Smooth muscle cell (in vitro differentiated cells): ENCODE results near the gene A4GALT. TPM values are rescaled to one million over a fixed set of nuclear protein-coding genes. Genes with fewer than 3 reads are reported as not detected.

Experiments used
- DNase-seq: peaks from one replicate; lab custom pipeline; 2025; ENCODE audit not compliant: unreplicated experiment; lab: John Stamatoyannopoulos, UW
- H2AFZ ChIP-seq: fragments of 200-600 bp; sonication (generic); 2 replicates; pipeline ENCODE4 v1.6.0; 2016; ENCODE audit warnings: antibody characterized with exemption, low read depth, mild to moderate bottlenecking
- H3F3A ChIP-seq: fragments of 200-600 bp; sonication (generic); 2 replicates; pipeline ENCODE4 v1.6.0; 2017; ENCODE audit warnings: antibody characterized with exemption, low read depth
- H3K27ac ChIP-seq: fragments of 200-600 bp; sonication (generic); 2 replicates; pipeline ENCODE4 v1.5.1; 2016; ENCODE audit warnings: low read depth, mild to moderate bottlenecking
- H3K27me3 ChIP-seq: fragments of 200-600 bp; sonication (generic); 2 replicates; pipeline ENCODE4 v1.6.1; 2016; ENCODE audit warnings: low read depth, mild to moderate bottlenecking
- H3K36me3 ChIP-seq: fragments of 200-600 bp; sonication (generic); 2 replicates; pipeline ENCODE4 v1.5.1; 2016; ENCODE audit warnings: low read depth
- H3K4me1 ChIP-seq: fragments of 200-600 bp; sonication (generic); 2 replicates; pipeline ENCODE4 v1.5.1; 2016; ENCODE audit warnings: low read depth
- H3K4me2 ChIP-seq: fragments of 200-600 bp; sonication (generic); 2 replicates; pipeline ENCODE4 v1.6.0; 2016; ENCODE audit warnings: mild to moderate bottlenecking
- H3K4me3 ChIP-seq: fragments of 200-600 bp; sonication (generic); 2 replicates; pipeline ENCODE4 v1.5.1; 2016; ENCODE audit warnings: mild to moderate bottlenecking
- H3K79me2 ChIP-seq: fragments of 200-600 bp; sonication (generic); 2 replicates; pipeline ENCODE4 v1.6.0; 2016; ENCODE audit warnings: low read depth, mild to moderate bottlenecking
- H3K9ac ChIP-seq: fragments of 200-600 bp; sonication (generic); 2 replicates; pipeline ENCODE4 v1.6.0; 2016; ENCODE audit warnings: low read depth
- H3K9me3 ChIP-seq: fragments of 200-600 bp; sonication (generic); replicated peaks from 2 replicates; pipeline ENCODE4 v1.5.1; 2016; ENCODE audit warnings: low read depth
- H4K20me1 ChIP-seq: fragments of 200-600 bp; sonication (generic); 2 replicates; pipeline ENCODE4 v1.6.0; 2016; ENCODE audit warnings: low read depth
- WGBS: methylation state at CpG from one replicate; pipeline ENCODE4 v1.1.7; 2016; ENCODE audit warnings: low lambda C conversion rate; 5-methylcytosine and 5-hydroxymethylcytosine counted together
- polyA plus RNA-seq: library from polyadenylated mRNA; unstranded; fragments of >200 nt; fragmentation: Nextera tagmentation; extraction: Ambion mirVana; gene quantifications from 2 replicates; pipeline ENCODE4 v1.2.1, GENCODE V29; 2016
- total RNA-seq: library from RNA; depleted of rRNA; stranded (reverse); fragments of >200 nt; gene quantifications from 2 replicates; pipeline ENCODE4 v1.2.3, GENCODE V29; 2014
- TF ChIP-seq, protein P1 (sequence below): fragments of 200-600 bp; sonication (generic); IDR thresholded peaks from 2 replicates; pipeline ENCODE4 v1.5.1; 2017; ENCODE audit warnings: borderline replicate concordance, mild to moderate bottlenecking, antibody characterized with exemption; ENCODE audit not compliant: insufficient read depth, poor library complexity, severe bottlenecking

Gene A4GALT
- total and polyA plus RNA-seq, 2 experiments from 2014 or later, result 0.99 to 1.6 TPM

DNA sequence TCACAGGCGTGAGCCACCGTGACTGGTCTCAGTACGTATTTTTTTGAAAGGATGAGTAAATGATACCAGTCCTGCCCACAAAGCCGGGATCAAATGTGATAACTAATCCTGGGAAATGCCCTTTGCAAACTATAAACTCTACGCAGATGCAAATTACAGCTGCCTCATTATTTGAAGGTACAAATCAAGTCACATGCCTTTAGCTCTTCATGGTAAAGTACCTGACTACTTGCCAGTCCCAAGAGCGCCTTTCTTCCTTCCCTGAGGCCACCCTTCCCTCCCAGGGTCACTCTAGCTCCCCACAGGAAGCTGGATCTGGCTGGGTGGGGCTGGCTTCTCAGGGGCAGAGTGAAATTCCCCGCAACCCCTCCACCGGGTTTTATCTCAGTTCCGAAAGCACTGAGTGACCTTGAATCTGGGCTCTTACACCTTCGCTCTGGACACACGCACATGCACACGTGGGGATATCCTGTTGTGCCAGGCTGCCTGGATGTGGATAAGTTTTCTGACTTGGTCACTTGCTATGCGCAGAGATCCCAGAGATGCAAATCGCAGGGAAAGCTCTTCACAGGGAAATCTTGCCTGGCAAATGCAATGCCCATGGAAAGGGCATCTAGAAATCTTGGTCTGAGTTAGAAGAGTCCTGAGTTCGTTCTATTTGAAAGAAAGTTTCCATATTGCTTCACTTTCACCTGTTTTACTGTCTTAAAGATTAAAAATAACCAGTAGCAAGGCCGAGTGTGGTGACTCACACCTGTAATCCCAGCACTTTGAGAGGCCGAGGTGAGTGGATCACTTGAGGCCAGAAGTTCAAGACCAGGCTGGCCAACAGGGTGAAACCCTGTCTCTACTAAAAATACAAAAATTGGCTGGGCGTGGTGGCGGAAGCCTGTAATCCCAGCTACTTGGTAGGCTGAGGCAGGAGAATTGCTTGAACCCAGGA is 8.5 kb downstream of the A4GALT start:
- WGBS, result 75% methylated on average over 19 of the region's 19 CpGs

DNA sequence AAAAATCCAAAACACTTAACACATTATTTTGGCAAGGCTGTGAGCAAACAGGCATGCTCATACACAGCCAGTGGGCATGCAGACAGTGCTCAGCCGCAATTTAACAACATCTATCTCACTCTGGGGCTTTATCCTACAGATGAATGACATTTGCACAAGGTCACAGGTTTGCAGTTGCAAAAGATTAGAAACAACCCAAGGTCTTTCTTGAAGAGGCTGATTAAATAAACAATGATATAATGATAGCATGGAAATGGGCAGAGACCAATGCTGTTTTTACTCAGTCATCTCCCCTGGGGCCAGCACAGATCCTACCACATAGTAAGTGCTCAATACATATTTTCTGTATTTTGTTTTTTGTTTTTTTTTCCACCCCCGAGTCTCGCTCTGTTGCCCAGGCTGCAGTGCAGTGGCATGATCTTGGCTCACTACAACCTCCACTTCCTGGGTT is 9.4 kb downstream of the A4GALT start:
- H3K27ac ChIP-seq, result no peak overlapping the region
- H3K9ac ChIP-seq, result no peak overlapping the region
- DNase-seq, result no peak
- H3K4me1 ChIP-seq, result no peaks in the 10 kb centered on the region
- no peaks in the 10 kb centered on the region for H3K79me2 ChIP-seq
- H2AFZ ChIP-seq, result no peak overlapping the region
- TF ChIP-seq, protein P1, sequence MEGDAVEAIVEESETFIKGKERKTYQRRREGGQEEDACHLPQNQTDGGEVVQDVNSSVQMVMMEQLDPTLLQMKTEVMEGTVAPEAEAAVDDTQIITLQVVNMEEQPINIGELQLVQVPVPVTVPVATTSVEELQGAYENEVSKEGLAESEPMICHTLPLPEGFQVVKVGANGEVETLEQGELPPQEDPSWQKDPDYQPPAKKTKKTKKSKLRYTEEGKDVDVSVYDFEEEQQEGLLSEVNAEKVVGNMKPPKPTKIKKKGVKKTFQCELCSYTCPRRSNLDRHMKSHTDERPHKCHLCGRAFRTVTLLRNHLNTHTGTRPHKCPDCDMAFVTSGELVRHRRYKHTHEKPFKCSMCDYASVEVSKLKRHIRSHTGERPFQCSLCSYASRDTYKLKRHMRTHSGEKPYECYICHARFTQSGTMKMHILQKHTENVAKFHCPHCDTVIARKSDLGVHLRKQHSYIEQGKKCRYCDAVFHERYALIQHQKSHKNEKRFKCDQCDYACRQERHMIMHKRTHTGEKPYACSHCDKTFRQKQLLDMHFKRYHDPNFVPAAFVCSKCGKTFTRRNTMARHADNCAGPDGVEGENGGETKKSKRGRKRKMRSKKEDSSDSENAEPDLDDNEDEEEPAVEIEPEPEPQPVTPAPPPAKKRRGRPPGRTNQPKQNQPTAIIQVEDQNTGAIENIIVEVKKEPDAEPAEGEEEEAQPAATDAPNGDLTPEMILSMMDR, result no peak
- no peak overlapping the region for H3K4me2 ChIP-seq
- H3K4me3 ChIP-seq, result no peak overlapping the region
- no peaks in the 10 kb centered on the region for H3K27me3 ChIP-seq
- no peaks in the 10 kb centered on the region for H3F3A ChIP-seq
- 92% methylated on average over 3 of the region's 3 CpGs for WGBS
- H4K20me1 ChIP-seq, result no peaks in the 10 kb centered on the region
- no peaks in the 10 kb centered on the region for H3K9me3 ChIP-seq
- H3K36me3 ChIP-seq, result no peaks in the 10 kb centered on the region

More for the DNA sequence above, 8.5 kb downstream of the A4GALT start:
- Histone ChIP-seq H3K79me2 (no peaks in the 10 kb centered on the region), H3F3A (no peaks in the 10 kb centered on the region), H3K27ac (no peak overlapping the region), H3K4me1 (no peaks in the 10 kb centered on the region), H3K9ac (no peak overlapping the region), H4K20me1 (no peaks in the 10 kb centered on the region), H3K36me3 (no peaks in the 10 kb centered on the region), H3K27me3 (no peaks in the 10 kb centered on the region), H3K4me2 (no peak overlapping the region), H3K9me3 (no peaks in the 10 kb centered on the region), H3K4me3 (no peak overlapping the region), H2AFZ (no peak overlapping the region)
- TF ChIP-seq, protein P1, result no peak
- no peak for DNase-seq

DNA sequence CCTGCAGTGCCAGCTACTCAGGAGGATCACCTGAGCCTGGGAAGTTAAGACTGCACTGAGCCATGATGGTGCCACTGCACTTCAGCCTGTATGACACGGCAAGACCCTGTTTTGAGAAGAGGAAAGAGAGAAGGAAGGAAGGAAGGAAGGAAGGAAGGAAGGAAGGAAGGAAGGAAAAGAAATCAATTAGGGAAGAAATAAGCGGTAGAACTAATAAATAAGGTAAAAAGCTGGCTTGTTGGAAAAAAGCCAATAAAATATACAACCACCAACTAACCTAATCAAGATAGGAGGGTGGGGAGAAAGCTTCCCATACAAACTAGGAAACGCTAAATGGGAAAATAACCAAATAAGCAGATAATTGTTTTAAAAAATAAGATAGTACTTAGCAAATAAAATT is 12.3 kb downstream of the A4GALT start:
- no peak overlapping the region for H3K4me3 ChIP-seq
- no peaks in the 10 kb centered on the region for H3F3A ChIP-seq
- no peak overlapping the region for H3K4me2 ChIP-seq
- H3K4me1 ChIP-seq, result no peaks in the 10 kb centered on the region
- H3K9ac ChIP-seq, result no peak overlapping the region
- 65% methylated on average over 3 of the region's 3 CpGs for WGBS
- H3K27me3 ChIP-seq, result no peaks in the 10 kb centered on the region
- DNase-seq, result no peak
- no peak overlapping the region for H3K27ac ChIP-seq
- H4K20me1 ChIP-seq, result no peaks in the 10 kb centered on the region
- no peak overlapping the region for H2AFZ ChIP-seq
- no peaks in the 10 kb centered on the region for H3K9me3 ChIP-seq
- no peaks in the 10 kb centered on the region for H3K79me2 ChIP-seq
- TF ChIP-seq, protein P1, result no peak
- no peaks in the 10 kb centered on the region for H3K36me3 ChIP-seq
